Psoas muscle (tissue), 8 donors: Measurements from ENCODE around the gene KRTAP10-8. TPM values are rescaled to one million over a fixed set of nuclear protein-coding genes. Genes with fewer than 3 reads are reported as not detected.

Experiments used
- ATAC-seq, 4 donors: fragments of 200-7000 bp; cut with Tn5 transposase; one replicate each; pipeline ENCODE4 v1.9.1; 2020; ENCODE audit warnings: moderate library complexity in 3 of 4, mild to moderate bottlenecking in 2 of 4
- DNase-seq, 2 donors: peaks; one replicate each; pipeline ENCODE4 v3.0.0-alpha.2; 2020
- H3K27ac ChIP-seq: fragments of 200-600 bp; one replicate; pipeline ENCODE4 v1.8.0; 2022
- H3K27me3 ChIP-seq, 3 donors: fragments of 200-600 bp in 1 of 3; one replicate each; pipeline versions ENCODE4 v1.6.1 to v1.8.0; 2013 to 2022; ENCODE audit warnings: low read length in 2 of 3, mild to moderate bottlenecking in 2 of 3, moderate library complexity in 1 of 3; ENCODE audit not compliant: insufficient read depth in 3 of 3
- H3K36me3 ChIP-seq, 2 donors: fragments of 200-600 bp in 1 of 2; one replicate each; pipeline versions ENCODE4 v1.6.1 to v1.8.0; 2013 to 2022; ENCODE audit warnings: low read depth in 1 of 2, mild to moderate bottlenecking in 1 of 2, moderate library complexity in 1 of 2; ENCODE audit not compliant: insufficient read depth in 1 of 2
- H3K4me1 ChIP-seq: fragments of 200-600 bp; one replicate; pipeline ENCODE4 v1.8.0; 2022
- H3K4me3 ChIP-seq: fragments of 200-600 bp; one replicate; pipeline ENCODE4 v1.8.0; 2022; ENCODE audit warnings: mild to moderate bottlenecking
- H3K9me3 ChIP-seq: fragments of 200-600 bp; one replicate; pipeline ENCODE4 v1.8.0; 2022
- WGBS, 3 donors: extraction: QIAGEN DNeasy Blood & Tissue Kit; methylation state at CpG; one replicate each; pipeline versions ENCODE4 v1.1.6 to v1.1.7; 2013; 5-methylcytosine and 5-hydroxymethylcytosine counted together
- intact Hi-C, 2 donors: fragments of 100-400 bp; cut with DNase I; formaldehyde crosslinking; loops; one replicate each; pipeline versions ENCODE4 v1.11.0 to v1.14.2; 2022
- polyA plus RNA-seq, 3 donors: library from polyadenylated mRNA; stranded (reverse); fragments of 200-250 nt; gene quantifications; one replicate each; pipeline ENCODE4 v1.2.3, GENCODE V29; 2013
- total RNA-seq, 4 donors: library from RNA; stranded (reverse); fragmentation: NEBNext Ultra II Directional in 2 of 4; extraction: Animal tissue kit (Norgen Biotek cat#: 25700) in 2 of 4; gene quantifications; one replicate each; pipeline versions ENCODE4 v1.2.1 to v1.2.4, GENCODE V29; 2021 to 2023
- TF ChIP-seq, protein P1 (sequence below): fragments of 200-600 bp; IDR thresholded peaks from one replicate; pipeline ENCODE4 v1.8.0; 2022; ENCODE audit warnings: antibody characterized with exemption
- donor health status: healthy with polysubstance abuse.
- donor health status: DM: no; HTN: no; CAD: no; lungs with moderate emphysema.
- donor health status: Bipolar disorder and iron deficiency.
- donor health status: healthy.
- donor health status: DM: yes; HTN: yes; CAD: no.
- donor health status: DM: no; HTN: no; CAD: no.
- donor health status: DM: no; HTN: no; CAD: no.
- donor health status: DM: yes; HTN: yes; CAD: no.

Gene KRTAP10-8
- total and polyA plus RNA-seq, 7 donors = not detected

DNA sequence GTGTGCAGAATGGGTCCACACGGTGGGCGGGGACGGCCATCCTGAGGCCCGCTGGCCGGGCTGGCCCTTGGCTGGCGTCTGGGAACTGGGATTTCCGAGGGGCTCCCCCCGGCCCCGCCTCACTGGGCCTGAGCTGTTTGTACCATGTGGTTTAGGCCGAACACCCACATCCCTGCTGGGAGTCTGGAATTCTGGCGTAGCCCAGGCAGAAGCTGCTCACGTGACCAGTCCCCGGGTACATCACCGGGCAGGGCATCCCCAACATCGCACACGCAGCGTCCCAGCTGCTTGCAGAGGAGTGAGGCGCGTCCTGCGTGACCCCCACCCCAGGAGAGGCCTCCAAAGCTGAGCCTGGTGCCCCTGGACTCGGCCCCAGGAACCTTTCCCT is 9.4 kb upstream of the KRTAP10-8 start:
- 41 to 52% (median 42%) methylated on average over 20 to 21 of the region's 21 CpGs for WGBS, 3 donors
- H3K36me3 ChIP-seq = no peaks in the 10 kb centered on the region
- DNase-seq (no peak), ATAC-seq (no peak)
- H3K4me3 ChIP-seq = no peak overlapping the region
- TF ChIP-seq, protein P1, sequence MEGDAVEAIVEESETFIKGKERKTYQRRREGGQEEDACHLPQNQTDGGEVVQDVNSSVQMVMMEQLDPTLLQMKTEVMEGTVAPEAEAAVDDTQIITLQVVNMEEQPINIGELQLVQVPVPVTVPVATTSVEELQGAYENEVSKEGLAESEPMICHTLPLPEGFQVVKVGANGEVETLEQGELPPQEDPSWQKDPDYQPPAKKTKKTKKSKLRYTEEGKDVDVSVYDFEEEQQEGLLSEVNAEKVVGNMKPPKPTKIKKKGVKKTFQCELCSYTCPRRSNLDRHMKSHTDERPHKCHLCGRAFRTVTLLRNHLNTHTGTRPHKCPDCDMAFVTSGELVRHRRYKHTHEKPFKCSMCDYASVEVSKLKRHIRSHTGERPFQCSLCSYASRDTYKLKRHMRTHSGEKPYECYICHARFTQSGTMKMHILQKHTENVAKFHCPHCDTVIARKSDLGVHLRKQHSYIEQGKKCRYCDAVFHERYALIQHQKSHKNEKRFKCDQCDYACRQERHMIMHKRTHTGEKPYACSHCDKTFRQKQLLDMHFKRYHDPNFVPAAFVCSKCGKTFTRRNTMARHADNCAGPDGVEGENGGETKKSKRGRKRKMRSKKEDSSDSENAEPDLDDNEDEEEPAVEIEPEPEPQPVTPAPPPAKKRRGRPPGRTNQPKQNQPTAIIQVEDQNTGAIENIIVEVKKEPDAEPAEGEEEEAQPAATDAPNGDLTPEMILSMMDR = no peak
- no peaks in the 10 kb centered on the region for H3K9me3 ChIP-seq
- peaks cover 0 to 66% (median 10%) of the 10 kb centered on the region in 3 donors for H3K27me3 ChIP-seq
- H3K27ac ChIP-seq = no peak overlapping the region
- H3K4me1 ChIP-seq = no peaks in the 10 kb centered on the region
- intact Hi-C loops = no loop called here

DNA sequence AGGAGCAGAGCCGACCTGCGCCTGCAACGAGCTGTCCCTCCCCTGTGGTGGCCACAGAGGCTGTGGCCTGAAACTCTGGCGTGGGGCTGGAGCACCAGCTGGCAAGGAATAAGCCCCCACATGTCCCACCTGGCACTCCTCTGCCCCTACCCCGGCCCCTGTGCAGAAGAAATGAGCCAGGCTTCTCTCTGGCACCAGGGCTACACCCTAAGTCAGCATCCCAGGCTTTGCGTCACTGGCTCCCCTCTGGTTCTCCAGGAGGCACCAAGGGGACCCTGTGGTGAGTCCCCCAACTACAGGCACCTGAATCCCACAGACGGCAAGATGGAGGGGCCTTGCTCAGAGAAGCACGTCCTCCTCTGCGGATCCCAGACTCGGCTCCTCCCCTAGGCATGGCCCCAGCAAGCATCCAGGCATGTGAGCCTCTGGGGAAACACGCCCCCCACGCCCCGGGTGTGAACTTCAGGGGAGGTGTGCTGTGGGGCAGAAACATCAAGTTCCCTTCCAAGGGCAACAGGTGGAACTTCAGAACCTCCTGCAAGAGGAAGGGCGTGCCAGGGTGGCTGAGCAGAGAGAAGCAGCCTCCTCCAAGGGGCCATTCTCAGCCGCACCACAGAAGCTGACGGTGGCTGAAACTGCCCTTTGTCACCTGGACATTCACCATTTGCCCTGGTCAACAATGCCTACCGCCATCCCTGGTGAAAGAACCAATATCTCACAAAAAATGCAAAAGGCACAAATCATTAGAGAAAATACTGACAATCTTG is 8.6 kb upstream of the KRTAP10-8 start:
- WGBS, 3 donors = 43 to 56% (median 46%) methylated on average over 17 of the region's 17 CpGs
- H3K27ac ChIP-seq = no peak overlapping the region
- intact Hi-C loops = no loop called here
- no peaks in the 10 kb centered on the region for H3K4me1 ChIP-seq
- no peaks in the 10 kb centered on the region for H3K9me3 ChIP-seq
- no peak overlapping the region for H3K4me3 ChIP-seq
- no peaks in the 10 kb centered on the region for H3K36me3 ChIP-seq
- TF ChIP-seq, protein P1 = no peak
- no peak for ATAC-seq
- H3K27me3 ChIP-seq = peaks cover 0 to 57% (median 10%) of the 10 kb centered on the region in 3 donors
- no peak for DNase-seq

DNA sequence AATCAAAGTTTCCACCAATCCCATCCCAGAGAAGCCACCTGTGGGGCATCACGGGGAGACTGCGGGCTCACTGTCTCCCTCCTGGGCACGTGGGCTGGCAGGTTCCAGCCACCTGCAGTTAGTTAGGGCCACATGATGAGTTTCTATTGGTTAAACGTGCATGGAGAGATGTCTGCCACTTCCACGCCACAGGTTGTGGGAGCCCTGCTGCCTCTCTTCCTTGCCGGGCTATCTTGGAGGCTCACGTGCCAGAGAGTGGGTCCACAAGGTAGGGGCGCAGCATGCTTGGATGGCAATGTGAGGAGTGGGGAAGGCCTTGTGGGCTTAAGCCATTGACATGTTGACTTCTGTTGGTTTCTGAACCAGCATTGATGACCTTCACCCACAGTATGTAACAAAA is 8.0 kb upstream of the KRTAP10-8 start:
- H3K27ac ChIP-seq = no peak overlapping the region
- H3K36me3 ChIP-seq = no peaks in the 10 kb centered on the region
- intact Hi-C loops = no loop called here
- TF ChIP-seq, protein P1 = no peak
- DNase-seq (no peak), ATAC-seq (no peak)
- peaks cover 1% of the 10 kb centered on the region for H3K9me3 ChIP-seq
- peaks cover 0 to 51% (median 10%) of the 10 kb centered on the region in 3 donors for H3K27me3 ChIP-seq
- H3K4me3 ChIP-seq = no peak overlapping the region
- 80 to 83% (median 83%) methylated on average over 8 of the region's 8 CpGs for WGBS, 3 donors
- H3K4me1 ChIP-seq = no peaks in the 10 kb centered on the region

DNA sequence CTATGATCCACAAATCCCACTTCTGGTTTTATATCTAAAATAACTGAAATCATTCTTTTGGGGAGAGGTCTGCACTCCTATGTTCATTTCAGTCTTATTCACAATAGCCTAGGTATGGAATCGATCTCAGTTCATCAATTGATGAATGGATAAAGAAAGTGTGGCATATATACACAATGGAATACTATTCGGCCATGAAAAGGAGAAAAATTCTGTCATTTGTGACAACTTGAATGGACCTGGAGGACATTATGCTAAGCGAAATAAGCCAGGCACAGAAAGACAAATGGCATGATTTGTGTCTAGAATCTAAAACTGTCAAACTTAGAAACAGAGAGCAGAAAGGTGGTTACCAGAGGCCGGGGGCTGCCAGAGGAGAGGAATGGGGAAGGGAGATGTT is 5.4 kb upstream of the KRTAP10-8 start:
- 68 to 82% (median 74%) methylated on average over 4 of the region's 4 CpGs for whole genome bisulfite sequencing, 3 donors
- intact Hi-C loops = no loop called here

More for the DNA sequence above, 5.4 kb upstream of the KRTAP10-8 start:
- TF ChIP-seq, protein P1 = no peak
- H3K36me3 ChIP-seq = no peaks in the 10 kb centered on the region
- H3K27ac ChIP-seq = no peak overlapping the region
- ATAC-seq (no peak), DNase-seq (no peak)
- H3K4me3 ChIP-seq = no peak overlapping the region
- peaks cover 6% of the 10 kb centered on the region for H3K9me3 ChIP-seq
- H3K4me1 ChIP-seq = no peaks in the 10 kb centered on the region
- H3K27me3 ChIP-seq = peaks cover 0 to 31% (median 9%) of the 10 kb centered on the region in 3 donors
